Fibroblast of lung (primary cell): Measurements from ENCODE around the gene SLC25A33. TPM values are rescaled to one million over a fixed set of nuclear protein-coding genes. Genes with fewer than 3 reads are reported as not detected.

Experiments
- DNase-seq, 2 donors: peaks; one replicate each; pipeline versions ENCODE4 v3.0.0 to v3.0.0-alpha.2; 2010; ENCODE audit warnings: low read depth in 2 of 2
- H2AFZ ChIP-seq: 2 replicates; pipeline ENCODE4 v1.5.1; 2012; ENCODE audit warnings: low read length, control low read depth, inconsistent platforms
- H3K27ac ChIP-seq: 2 replicates; pipeline ENCODE4 v1.5.1; 2011; ENCODE audit warnings: low read length, control low read depth; ENCODE audit not compliant: insufficient read depth
- H3K27me3 ChIP-seq: 2 replicates; pipeline ENCODE4 v1.5.1; 2011; ENCODE audit warnings: mild to moderate bottlenecking, low read length; ENCODE audit not compliant: control insufficient read depth, insufficient read depth
- H3K36me3 ChIP-seq: 2 replicates; pipeline ENCODE4 v1.5.1; 2011; ENCODE audit warnings: low read length; ENCODE audit not compliant: control insufficient read depth, insufficient read depth
- H3K4me1 ChIP-seq: 2 replicates; pipeline ENCODE4 v1.5.1; 2011; ENCODE audit warnings: low read length; ENCODE audit not compliant: control insufficient read depth, insufficient read depth; ENCODE audit errors: extremely low read depth
- H3K4me2 ChIP-seq: 2 replicates; pipeline ENCODE4 v1.5.1; 2011; ENCODE audit warnings: low read length, control low read depth; ENCODE audit not compliant: insufficient read depth; ENCODE audit errors: extremely low read depth
- H3K4me3 ChIP-seq, 4 experiments: fragments of 200-600 bp in 1 of 4; sonication (generic) in 1 of 4; replicated peaks in 1 of 4; 2 replicates each; pipeline ENCODE4 v1.5.1; 2011 to 2016; ENCODE audit warnings: low read length in 4 of 4, low read depth in 3 of 4, mild to moderate bottlenecking in 3 of 4, control low read depth in 2 of 4, inconsistent platforms in 1 of 4, mixed read lengths in 1 of 4; ENCODE audit not compliant: insufficient read depth in 1 of 4; ENCODE audit errors: control extremely low read depth in 1 of 4
- H3K79me2 ChIP-seq: 2 replicates; pipeline ENCODE4 v1.5.1; 2012; ENCODE audit warnings: mild to moderate bottlenecking, low read length, inconsistent platforms; ENCODE audit not compliant: control insufficient read depth, insufficient read depth
- H3K9ac ChIP-seq: 2 replicates; pipeline ENCODE4 v1.5.1; 2011; ENCODE audit warnings: mild to moderate bottlenecking, low read length, control low read depth; ENCODE audit not compliant: insufficient read depth
- H3K9me3 ChIP-seq: 2 replicates; pipeline ENCODE4 v1.5.1; 2012; ENCODE audit warnings: low read depth, low read length; ENCODE audit not compliant: control insufficient read depth, insufficient read depth
- H4K20me1 ChIP-seq: 2 replicates; pipeline ENCODE4 v1.5.1; 2011; ENCODE audit warnings: low read length; ENCODE audit not compliant: control insufficient read depth, insufficient read depth; ENCODE audit errors: extremely low read depth
- CTCF ChIP-seq, 2 donors: IDR thresholded peaks in 1 of 2; conservative IDR thresholded peaks in 1 of 2; 1 replicate in 1 of 2; 2 replicates in 1 of 2; pipeline ENCODE4 v1.5.1; 2011 to 2012; ENCODE audit warnings: low read length in 2 of 2, control low read depth in 1 of 2, inconsistent platforms in 1 of 2, low read depth in 1 of 2, mild to moderate bottlenecking in 1 of 2
- EZH2 ChIP-seq: IDR thresholded peaks from 2 replicates; pipeline ENCODE4 v1.5.1; 2012; ENCODE audit warnings: low read length, control low read depth, mild to moderate bottlenecking; ENCODE audit errors: missing control alignments
- polyA plus RNA-seq, 2 donors: library from polyadenylated mRNA; depleted of rRNA in 1 of 2; stranded (reverse) in 1 of 2; unstranded in 1 of 2; fragments of >200 nt; gene quantifications; 2 replicates each; pipeline ENCODE4 v1.2.1, GENCODE V29; 2011 to 2012; ENCODE audit warnings: missing spikeins in 1 of 2
- total RNA-seq: library from RNA; depleted of rRNA; stranded (reverse); fragments of >200 nt; gene quantifications from 2 replicates; pipeline ENCODE4 v1.2.1, GENCODE V29; 2014

The SLC25A33 gene
- total and polyA plus RNA-seq, 2 donors (not counting 1 experiment from before 2014, with no cell fraction given), result 3.5 to 4.8 TPM

DNA sequence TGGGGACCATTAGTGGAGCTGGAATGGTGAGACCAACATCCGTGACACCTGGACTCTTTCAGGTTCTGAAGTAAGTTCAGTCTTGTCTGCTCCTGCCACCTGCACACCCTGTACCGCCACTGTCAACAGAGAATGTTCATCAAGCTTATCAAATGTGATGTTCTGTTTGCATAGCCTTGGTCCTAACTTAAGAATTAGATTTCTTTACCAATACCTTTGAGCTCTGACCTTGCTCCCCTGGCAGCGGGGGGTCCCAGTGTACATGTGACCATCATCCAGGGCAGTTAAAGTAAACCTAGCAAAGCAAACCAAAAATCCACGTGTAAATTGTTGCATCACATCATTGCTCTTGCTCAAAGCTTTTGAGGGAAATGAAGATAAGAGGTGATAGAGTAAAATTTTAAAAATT, 14.5 kb downstream of the SLC25A33 start:
- Histone ChIP-seq H3K4me1 (peaks cover 2% of the 10 kb centered on the region), H3K27ac (no peak overlapping the region)

DNA sequence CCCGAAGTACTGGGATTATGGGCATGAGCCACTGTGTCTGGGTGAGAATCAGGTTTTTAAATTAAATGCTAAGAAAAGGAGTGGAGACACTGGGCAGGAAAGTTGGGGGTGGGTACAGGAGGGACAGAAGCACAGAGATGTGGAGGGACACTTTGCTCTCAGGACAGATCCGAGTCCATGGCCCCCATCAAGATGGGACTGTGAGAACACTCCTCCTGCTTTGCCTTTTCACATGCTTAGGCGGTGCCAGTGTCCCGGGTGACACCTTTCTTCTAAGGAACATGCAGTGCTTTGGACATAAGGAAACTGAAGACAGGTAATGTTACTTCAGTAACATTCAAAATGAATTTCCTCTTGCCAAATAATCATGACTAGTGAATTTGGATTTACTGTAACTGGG, 16.7 kb downstream of the SLC25A33 start:
- no peaks in the 10 kb centered on the region for H3K79me2 ChIP-seq
- H3K4me3 ChIP-seq, result no peak overlapping the region
- H4K20me1 ChIP-seq, result no peaks in the 10 kb centered on the region
- H3K27me3 ChIP-seq, result no peaks in the 10 kb centered on the region
- H3K4me1 ChIP-seq, result peaks cover 2% of the 10 kb centered on the region
- no peak overlapping the region for H2AFZ ChIP-seq
- no peaks in the 10 kb centered on the region for H3K9me3 ChIP-seq
- H3K9ac ChIP-seq, result no peak overlapping the region
- no peaks in the 10 kb centered on the region for H3K36me3 ChIP-seq
- no peak for DNase-seq
- H3K4me2 ChIP-seq, result no peak overlapping the region
- TF ChIP-seq EZH2 (no peak), CTCF (conservative IDR thresholded peaks at IDR 0.05 in 1 of 2, IDR thresholded peaks at IDR 0.05 in 1 of 2; ENCODE audit: low read depth in 1 of 2, low read length in 2 of 2) (no peak)
- H3K27ac ChIP-seq, result no peak overlapping the region

More for the DNA sequence above, 14.5 kb downstream of the SLC25A33 start:
- Histone ChIP-seq H2AFZ (no peak overlapping the region), H3K27me3 (no peaks in the 10 kb centered on the region), H3K9me3 (no peaks in the 10 kb centered on the region), H4K20me1 (no peaks in the 10 kb centered on the region), H3K4me2 (no peak overlapping the region), H3K79me2 (peaks cover 7% of the 10 kb centered on the region), H3K4me3 (no peak overlapping the region), H3K36me3 (no peaks in the 10 kb centered on the region), H3K9ac (no peak overlapping the region)
- DNase-seq, result no peak
- TF ChIP-seq EZH2 (no peak), CTCF (conservative IDR thresholded peaks at IDR 0.05 in 1 of 2, IDR thresholded peaks at IDR 0.05 in 1 of 2; ENCODE audit: low read depth in 1 of 2, low read length in 2 of 2) (no peak)

- no peaks in the 10 kb centered on the region for H4K20me1 ChIP-seq
- no peak for TF ChIP-seq EZH2
- no peak for TF ChIP-seq CTCF (conservative IDR thresholded peaks at IDR 0.05 in 1 of 2, IDR thresholded peaks at IDR 0.05 in 1 of 2; ENCODE audit: low read depth in 1 of 2, low read length in 2 of 2)
- H3K79me2 ChIP-seq, result no peaks in the 10 kb centered on the region
- no peak overlapping the region for H3K4me2 ChIP-seq
- peaks cover 4% of the 10 kb centered on the region for H3K4me1 ChIP-seq
- H2AFZ ChIP-seq, result no peak overlapping the region
- H3K36me3 ChIP-seq, result no peaks in the 10 kb centered on the region
- no peaks in the 10 kb centered on the region for H3K9me3 ChIP-seq
- no peak overlapping the region for H3K27ac ChIP-seq
- H3K27me3 ChIP-seq, result no peaks in the 10 kb centered on the region
- DNase-seq, result no peak
- no peak overlapping the region for H3K4me3 ChIP-seq
- no peak overlapping the region for H3K9ac ChIP-seq
These were observed 18.4 kb downstream of the SLC25A33 start for GRCh38 chr1:9557624-9558023.
